DMS114 treated with DMSO at 0.1 percent for 48 hours (cell line): ENCODE measurements around the gene TRIM8.

Experiments
- DNase-seq: peaks from one replicate; lab custom pipeline; 2025; ENCODE audit not compliant: unreplicated experiment; lab: John Stamatoyannopoulos, UW

The TRIM8 gene

DNA sequence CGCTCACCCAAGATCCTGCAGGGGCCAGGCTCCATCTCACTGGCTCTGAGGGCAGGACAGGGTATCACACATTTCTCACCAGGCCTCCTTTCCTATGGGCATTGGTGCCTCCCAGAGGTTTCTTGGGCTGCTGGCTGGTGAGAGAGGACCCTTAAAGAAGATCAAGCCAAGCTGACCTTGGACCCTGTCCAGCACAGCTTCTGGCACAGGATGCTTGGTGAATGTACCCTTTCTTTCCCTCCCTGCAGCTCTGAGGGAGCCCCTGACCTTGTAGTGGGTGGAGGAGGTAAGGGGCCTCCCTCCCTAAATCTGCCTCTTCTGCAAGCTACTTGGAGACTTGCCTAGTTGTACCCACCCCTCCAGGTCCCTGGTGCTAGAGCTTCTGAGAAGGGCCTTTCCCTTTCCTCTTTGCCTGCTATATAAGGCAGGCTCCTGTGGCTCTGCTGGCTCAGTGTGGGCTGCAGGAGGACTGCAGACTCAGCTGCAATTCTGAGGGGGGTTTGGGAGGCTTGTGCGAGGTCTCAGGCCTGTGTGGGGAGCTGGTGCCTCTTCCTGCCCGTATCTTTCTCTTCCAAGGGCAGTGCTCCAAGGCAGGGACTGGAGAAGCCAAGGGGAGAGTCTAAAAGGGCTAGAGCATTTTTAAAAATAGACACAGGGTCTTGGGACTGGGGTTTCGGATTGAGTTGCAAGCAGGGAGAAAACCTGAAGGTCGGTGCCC lies 11.7 kb upstream of the TRIM8 start:
- DNase-seq = no peak

DNA sequence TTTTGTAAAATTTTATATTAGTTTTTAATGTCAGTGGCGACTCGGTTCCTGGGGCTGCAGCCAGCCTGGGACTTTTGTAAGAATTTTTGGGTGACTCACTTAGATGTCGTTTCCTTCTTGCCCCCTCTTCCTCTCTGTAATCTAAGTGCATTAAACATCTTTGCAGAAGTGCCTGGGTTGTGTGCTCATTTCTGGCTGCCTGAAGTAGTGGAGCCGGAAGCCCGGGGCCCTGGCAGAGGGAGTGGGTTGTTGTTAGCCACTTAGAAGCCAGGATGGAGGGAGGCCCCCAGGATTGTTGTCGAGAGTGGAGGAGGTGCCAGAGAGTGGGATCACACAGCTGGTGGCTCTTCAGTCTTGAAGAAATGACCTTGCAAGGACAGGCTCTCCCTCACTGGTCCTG lies 11.0 kb upstream of the TRIM8 start:
- DNase-seq = no peak

DNA sequence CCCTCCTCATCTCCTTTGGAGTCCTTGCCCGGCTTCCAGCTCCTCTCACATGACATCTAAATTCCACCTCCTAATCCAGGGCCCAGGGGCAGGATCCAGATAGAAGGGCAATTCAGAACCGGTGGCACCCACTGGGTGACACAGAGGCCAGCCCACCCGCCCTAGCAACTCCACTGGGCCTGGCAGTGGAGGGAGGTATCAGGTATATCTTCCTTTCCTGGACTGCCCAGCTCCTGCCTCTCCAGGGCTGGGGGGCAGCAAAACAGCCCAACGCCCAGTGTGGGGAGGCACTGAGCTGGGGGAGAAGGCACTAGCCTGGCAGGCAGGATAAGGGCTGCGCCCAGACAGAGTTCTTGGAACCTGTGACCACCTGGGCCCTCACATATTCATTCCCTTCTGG lies 10.4 kb upstream of the TRIM8 start:
- no peak for DNase-seq

DNA sequence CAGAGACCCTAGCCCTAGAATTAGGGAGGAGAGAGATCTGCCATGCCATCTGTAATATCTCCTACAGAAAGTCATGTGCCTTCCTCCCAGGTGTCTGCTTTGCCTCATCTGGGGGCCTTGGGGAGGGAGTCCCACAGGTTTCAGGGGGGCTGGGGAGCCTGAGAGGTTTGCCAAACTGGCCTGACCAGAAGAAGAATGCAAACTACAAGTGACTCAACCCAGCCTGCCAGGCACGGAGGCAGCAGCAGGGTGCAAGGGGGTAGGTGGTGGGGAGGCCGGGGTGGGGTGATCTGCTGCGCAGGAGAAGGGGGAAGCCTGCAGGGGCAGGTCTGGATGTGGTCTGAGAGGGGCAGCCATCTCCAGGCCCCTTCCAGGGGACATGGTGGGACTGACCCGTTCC lies 9.6 kb upstream of the TRIM8 start:
- DNase-seq = no peak

DNA sequence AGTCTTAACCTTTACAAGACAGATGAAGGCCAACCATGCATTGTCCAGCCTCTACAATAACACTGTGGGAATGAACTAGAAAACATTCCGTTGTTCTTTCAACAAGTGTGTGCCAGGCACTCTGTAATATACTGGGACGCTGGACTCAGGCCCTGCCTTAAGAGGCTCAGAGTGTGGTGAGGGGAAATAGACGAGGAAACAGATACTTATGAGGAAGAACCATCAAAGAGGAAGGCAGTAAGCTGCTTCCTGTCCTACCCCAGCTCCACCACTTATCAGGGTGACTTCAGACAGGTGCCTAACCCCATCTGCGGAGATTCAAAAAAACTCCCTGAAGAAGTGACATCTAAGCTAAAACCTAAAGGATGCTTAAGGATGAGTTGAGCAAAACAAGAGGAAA lies 8.9 kb upstream of the TRIM8 start:
- no peak for DNase-seq

DNA sequence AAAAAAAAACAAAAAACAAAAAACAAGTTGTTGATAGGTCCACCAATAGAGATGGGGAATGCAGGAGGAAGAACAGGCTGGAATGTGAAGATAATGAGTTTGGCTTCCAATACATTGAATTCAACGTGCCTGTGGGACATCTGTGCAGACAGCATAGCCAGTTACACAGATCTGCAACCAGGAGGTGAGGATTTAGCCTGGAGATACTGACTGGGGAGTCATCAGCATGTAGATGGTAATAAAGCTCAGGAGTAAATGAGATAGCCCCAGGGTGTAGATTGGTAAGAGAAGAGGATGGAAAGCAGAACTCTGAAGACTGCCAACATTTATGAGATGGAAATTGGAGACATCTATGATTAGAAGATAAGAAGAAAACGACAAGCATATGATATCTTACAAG lies 4.7 kb upstream of the TRIM8 start:
- no peak for DNase-seq

DNA sequence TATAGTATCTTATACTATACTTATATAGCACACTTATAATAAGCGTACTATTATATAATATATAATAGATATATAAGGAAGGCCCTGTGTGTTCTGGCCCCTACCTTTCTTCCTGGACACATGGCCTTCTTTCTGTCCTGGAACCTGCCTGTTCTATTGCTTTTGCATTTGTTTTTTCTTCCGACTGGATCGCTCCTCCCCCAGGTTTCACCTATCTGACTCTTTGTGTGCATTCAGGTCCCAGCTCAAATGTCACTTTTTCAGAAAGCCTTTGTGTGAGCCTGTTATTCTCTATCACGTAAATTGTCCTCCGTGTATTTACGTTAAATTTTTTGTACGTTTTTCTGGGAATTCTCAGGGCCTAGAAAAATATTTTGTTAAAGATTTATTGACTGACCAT lies 2.9 kb upstream of the TRIM8 start:
- no peak for DNase-seq

DNA sequence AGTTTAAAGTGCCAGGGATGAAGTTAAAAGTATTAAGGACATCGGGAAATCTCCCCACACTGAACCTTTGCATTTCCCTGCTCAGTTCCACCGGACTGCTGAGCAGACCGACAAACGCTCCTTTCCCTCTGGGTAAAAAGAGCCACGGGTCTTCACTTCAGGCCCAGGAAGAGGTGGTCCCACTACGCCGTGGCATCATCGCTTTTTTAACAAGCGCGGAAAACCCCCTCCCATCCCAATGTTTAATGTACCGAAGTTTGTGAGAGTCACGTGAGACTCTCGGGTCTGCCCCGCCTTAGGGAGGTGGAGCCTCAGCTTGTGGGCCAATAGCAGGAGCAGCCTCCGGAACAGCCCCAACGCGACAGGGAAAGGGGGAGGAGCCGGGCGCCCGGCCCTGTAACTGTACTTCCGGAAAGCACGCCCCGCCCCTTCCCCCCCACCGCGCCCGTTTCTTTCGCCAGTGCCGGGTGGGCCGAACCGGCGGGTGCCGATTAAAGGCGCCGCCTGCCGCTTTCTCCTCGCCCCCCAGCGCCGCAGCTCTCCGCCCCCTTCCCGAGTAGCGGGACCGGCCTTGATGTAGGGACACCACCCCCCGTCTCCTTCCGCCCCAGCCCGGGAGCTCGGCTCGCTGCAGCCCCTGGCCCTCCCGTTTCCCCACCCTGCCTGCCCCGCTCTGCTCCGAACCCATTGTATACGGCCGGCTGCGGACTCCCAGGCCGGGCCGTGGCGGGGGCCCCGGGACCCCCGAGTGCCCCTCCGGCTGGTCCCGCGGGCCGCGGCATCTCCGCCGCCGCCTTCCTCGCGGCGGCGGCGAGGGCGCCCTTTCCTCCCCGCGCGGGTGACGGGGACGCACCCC lies 2.2 kb upstream of the TRIM8 start:
- DNase-seq = peak; percentile 97

DNA sequence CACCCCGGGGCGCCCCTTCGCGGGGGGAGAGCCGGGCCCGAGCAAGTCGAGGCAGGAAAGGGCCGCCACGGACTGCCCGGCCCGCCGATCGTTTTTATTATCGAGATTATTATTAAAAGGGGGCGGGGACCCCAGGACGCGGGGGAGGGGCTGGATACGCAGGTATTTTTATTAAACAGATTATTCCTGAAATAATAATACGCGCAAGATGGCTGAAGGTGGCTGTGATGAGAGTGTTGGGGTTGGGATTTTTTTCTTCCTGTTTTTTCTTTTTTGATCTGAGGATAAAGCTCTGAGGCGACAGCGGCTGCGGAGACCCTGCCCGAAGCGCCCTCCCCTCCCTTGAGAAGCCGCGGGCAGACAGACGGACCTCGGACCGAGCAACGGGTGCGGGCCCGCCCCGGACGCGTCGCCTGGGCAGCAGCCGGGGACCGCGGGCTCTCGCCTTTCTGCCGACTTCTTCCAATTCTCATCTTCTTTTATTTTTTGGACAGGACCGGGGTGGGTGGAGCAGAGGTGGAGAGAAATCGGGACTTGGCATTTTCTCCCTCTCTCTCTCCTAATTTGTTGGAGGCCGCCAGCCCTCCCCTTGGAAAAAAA lies 1.4 kb upstream of the TRIM8 start:
- peak; percentile 38 for DNase-seq

DNA sequence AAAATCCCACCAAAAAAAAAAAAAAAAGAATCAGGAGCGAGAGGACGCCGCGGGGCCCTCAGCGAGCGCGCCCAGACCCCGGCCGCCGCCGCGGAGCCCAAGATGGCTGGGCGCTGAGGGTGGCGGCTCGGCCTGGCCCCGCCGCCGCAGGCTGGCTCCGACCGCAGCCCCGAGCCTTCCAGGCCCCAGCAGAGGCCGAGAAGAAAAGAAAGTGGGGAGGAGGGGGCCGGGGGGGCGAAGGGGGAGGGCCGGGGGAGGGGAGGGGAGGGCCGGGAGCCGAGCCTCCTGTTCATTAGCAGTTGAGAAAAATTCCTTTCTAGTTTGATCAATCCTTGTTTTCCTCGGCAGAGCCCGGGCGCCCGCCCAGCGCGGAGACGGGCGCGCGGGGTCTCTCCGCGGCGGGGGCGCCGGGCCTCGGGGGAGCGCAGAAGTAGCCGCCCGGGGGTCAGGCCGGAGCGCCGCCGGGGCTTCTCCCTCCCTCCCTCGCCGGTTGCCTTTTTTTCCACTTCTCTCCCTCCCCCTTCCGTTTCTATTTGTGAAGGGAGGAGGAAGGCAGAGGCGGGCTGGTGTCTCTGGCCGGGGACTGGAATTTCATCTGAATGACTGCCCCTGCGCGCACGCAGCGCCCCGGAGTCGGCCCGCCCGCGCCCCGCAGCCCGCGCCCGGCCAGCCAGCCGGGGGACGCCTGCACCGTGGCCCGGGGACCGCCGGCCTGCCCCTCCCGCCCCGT lies 778 bp upstream of the TRIM8 start:
- peak; percentile 45 for DNase-seq

DNA sequence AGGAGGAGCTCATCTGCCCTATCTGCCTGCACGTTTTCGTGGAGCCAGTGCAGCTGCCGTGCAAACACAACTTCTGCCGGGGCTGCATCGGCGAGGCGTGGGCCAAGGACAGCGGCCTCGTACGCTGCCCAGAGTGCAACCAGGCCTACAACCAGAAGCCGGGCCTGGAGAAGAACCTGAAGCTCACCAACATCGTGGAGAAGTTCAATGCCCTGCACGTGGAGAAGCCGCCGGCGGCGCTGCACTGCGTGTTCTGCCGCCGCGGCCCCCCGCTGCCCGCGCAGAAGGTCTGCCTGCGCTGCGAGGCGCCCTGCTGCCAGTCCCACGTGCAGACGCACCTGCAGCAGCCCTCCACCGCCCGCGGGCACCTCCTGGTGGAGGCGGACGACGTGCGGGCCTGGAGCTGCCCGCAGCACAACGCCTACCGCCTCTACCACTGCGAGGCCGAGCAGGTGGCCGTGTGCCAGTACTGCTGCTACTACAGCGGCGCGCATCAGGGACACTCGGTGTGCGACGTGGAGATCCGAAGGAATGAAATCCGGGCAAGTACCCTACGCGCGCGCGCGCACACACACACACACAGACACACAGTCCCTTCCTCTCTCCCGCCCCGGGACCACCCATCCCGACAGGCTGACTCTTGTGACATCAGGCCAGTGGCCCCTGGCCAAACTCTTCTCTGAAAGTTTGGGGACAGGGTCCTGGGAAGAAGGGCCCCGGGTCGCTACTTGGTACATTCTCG lies 538 bp downstream of the TRIM8 start:
- DNase-seq = peak; percentile 59

DNA sequence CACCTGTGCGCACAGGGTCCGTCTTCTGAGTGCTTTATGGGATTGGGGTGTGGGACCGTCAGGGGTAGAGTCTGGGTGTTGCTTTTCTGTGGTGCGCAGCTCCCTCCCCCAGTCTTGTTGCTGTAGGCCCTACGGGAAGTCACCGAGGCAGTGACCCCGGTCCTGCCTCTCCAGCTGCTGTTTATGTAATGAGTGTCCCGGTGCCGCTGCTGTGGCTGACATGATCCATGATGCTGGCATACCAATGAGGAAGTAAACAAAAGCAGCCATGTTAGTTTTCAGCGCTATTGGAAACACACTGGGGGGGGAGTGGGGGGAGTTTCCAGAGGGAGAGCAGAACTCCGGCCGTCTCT lies 1.1 kb downstream of the TRIM8 start:
- peak; percentile 42 for DNase-seq

DNA sequence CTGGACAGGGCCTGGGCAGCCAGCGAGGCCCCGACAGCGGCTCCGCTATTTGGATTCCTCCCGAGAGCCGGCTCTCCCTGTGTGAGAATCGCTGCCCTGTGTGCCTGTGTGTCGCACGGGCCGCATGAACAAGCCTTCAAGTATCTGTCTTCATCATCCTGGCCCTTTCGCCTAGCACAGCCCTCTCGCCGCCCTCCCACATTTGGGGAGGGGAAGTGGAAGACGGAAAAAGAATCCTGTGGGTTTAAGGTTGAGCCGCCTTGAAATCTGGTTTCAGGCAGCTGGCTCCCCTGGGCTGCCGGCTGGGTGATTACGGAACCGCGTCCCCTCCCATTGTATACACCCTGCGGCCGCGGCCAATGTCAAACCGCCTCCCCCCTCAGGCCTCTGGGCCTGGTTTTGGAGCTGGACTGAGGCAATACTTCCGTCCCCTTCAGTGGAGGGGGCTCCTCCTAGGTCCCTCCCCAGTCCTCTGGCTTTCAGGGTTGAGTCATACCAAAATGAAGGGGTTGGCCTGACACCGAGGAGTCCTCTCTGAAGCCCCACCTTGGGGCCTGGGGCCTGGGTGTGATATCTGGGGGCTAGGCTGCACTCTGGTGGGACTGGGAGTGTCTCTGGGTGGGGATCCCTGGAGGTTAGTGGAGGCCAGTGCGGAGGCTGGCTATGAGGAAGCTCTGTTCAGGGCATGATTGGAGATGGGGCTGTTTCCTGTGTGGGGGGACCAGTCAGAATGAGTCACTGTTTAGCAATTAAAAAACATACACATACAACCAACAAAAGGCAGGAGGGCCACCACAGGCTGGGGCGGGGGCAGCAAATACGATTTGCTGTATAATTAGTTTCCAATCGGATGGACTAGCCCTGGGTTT lies 1.7 kb downstream of the TRIM8 start:
- DNase-seq = no peak

DNA sequence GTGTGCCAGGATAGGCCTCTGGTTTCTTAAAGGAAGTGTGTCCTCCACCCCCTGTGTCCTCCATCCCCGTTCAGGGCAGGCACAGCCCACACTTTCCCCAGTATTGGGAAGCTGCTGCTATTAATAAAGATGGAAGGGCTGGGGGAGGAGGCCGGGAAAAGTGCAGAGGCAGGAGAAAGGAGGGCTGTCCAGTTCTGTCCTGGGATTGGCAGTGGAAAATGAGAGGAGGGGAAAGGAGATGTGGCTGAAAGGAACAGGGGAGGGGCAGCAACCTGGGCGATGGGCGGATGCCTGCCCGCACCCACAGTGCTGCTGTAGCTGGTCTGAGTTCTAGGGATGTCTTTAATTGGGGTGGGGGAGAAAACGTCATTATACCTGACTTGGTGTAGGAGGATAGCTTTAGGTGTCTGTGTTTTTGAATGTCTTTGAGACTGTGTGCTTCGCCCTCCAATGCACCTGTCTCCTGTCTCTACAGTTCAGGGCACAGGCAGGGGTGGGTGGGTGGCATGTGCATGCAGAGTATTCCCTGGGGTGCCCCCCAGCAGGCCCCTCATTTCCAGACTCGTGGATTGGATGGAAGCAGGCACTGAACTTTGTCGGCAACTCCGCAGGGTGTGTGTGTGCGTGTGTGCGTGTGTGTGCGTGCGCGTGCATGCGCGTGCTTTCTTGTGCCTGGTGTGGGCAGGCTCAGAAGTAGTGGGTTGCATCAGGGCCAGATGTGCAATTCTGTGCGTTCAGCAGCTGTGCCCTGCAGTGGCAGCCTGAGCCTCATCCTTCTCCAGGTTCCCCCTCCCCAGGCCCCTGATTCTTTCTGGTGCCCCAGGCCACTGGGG lies 2.5 kb downstream of the TRIM8 start:
- DNase-seq = no peak

DNA sequence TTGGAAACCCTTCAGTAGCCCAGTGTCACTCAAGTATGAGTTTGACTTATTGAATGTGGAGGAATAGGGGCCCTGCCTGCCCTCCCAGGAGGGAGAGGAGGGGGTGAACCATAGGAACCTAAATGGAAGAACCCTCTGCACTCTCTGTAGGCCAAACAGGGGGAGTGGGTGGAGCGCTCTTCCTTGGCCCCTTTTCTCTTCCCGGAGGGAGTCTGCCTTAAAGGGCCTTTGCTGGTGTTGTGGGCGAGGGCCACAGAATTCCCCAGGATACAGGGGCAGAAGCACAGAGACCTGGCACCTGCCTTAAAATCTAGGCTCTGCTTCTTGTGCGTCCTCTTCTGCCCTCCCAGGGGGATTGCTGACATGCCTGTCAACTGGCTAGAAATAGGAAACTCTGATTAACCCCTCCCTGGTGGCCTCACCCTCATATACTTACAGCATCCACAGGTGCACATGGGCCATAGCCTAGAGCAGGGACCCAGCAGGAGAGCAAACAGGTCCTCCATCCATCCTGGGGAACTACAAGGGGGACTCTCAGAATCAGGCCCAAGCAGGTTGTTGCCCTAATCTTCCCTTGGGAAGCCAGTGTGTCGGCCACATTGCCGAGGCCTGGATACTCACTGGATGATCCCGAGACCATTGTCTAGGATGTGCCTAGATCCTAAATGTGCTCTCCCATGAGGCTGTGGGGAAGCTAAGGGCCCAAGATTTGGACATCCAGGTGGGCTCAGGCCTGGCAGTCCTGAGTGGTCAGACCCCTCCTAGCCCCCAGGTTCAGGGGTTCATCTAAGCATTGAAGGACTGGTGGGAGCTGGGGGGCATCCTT lies 3.4 kb downstream of the TRIM8 start:
- DNase-seq = no peak

DNA sequence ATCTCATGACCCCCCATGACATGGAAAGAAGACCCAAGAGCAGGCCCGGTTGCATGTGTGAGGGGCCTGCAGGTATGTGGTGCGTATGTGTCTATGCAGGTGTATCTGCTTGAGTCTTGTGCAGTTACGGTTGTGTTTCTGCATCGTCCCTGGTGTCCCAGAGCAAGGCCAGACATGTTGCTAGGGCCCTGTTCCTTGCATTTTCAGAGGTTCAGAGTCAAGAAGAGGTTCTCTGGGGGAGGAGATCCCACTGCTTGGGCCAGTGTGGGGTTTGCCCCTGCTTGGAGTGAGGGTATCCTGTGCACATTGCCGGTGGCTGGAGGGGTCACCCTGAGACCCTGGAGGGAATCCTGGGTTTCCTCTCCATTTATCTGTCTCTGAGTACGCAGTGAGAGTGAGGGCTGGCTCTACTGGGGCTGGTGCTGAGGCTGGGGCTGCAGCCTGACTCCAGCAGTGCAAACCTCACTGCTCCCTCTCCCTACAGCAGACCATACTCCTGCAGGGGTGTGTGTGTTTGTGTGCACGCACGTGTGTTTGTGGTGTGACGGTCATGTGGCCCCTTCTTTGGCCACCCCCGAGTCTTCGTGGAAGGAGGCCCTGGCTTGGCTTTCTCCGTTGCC lies 4.1 kb downstream of the TRIM8 start:
- no peak for DNase-seq

DNA sequence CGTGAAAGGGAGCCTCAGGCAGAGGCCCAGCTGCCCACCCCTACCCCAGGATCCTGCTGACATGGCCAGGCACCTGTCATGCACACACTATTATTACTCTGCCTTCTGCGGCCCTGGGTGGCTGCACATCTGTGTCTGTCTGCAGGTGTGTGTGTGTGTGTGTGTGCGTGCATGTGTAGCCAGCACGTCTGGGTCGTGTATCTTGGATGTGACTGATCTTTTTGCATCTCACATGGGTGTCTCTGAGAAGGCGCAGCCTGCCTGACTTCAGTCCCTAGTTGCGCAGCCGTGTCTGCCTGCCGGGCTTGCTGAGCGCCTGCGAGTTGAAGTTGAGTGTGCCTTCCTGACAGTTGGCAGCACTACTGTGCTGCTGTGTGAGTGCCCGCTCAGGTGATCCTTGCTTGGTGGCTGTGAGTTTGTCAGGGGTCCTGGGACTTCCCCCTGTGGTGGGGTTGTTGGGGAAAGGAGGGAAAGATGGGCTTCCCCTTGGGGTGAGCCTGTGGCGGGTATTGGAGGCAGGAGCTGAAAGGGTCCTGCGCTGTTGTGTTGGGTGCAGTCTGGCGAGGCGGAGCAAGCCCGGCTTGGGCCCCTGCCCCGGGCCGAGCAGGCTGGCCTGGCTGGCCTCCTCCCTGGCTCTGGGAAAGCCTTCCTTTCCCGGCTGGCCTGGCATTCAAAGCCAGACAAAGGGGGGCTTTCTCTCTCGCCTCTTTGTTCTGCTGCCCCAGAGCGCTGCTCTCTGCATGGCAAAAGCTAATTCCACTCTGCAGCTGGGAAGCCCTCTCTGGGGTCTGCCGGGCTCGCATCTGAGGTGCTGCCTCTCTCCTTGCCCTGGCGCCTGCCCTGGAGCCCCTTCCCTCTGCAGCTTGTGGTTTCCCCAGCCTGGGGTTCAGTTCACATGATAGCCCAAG lies 4.9 kb downstream of the TRIM8 start:
- no peak for DNase-seq
